Activated CD8-positive, alpha-beta memory T cell treated with anti-CD3 and anti-CD28 coated beads for 36 hours (primary cell): Measurements from ENCODE around the gene SNX15. TPM values are rescaled to one million over a fixed set of nuclear protein-coding genes. Genes with fewer than 3 reads are reported as not detected.
"Not testable (repeated sequence)": the region's sequence is repeated elsewhere in the genome, so short reads cannot be mapped to it uniquely, and the experiment has no call there.

ENCODE experiments used
- CTCF ChIA-PET: fragments of 350-600 bp; sonication (Branson Sonifier 250); formaldehyde crosslinking; loops from one replicate; lab custom pipeline; 2021; ENCODE audit warnings: antibody characterized with exemption; lab: Charles Lee
- POLR2A ChIA-PET: fragments of 350-600 bp; sonication (Branson Sonifier 250); formaldehyde crosslinking; loops from one replicate; lab custom pipeline; 2021; ENCODE audit warnings: antibody characterized with exemption; lab: Charles Lee
- total RNA-seq, 2 experiments: library from RNA; stranded (reverse); gene quantifications; one replicate each; pipeline ENCODE4 v1.2.3, GENCODE V29; 2021

Gene SNX15
- total RNA-seq, 2 experiments from 2014 or later = 13.7 to 15.2 TPM

- ChIA-PET CTCF (interaction anchor here (0.5 to 3.5 kb wide), 37 partner anchors 7 to 281 kb away, joined by 3 to 28 read pairs (median 4); partner anchors contain the start of genes CDC42BPG, FAU, MAJIN and MRPL49), POLR2A (interaction anchor here (1.4 to 2.2 kb wide), 3 partner anchors 70 to 108 kb away, joined by 6 to 7 read pairs (median 6); partner anchors contain the start of genes CDCA5, FAU, MRPL49 and ZFPL1)
Measured at GRCh38 chr11:65013130-65013887, 13.9 kb upstream of the SNX15 start.

- ChIA-PET POLR2A (interaction anchor here (0.6 to 2.2 kb wide), 6 partner anchors 12 to 172 kb away, joined by 3 to 7 read pairs (median 4); partner anchors contain the start of genes CDCA5, FAU, MRPL49 and ZFPL1), CTCF (interaction anchor here (0.7 to 3.5 kb wide), 41 partner anchors 8 to 846 kb away, joined by 3 to 28 read pairs (median 4); partner anchors contain the start of genes FAU, MAJIN, MRPL49 and SAC3D1)
Measured at GRCh38 chr11:65013888-65014725, 13.1 kb upstream of the SNX15 start, which contains the start of gene ARL2. Gene ARL2, plus strand, starts transcription at chr11:65014160. Its CDS starts 48 bp downstream, at chr11:65014208.

GRCh38 chr11:65014726-65015227, 12.5 kb upstream of the SNX15 start:
- ChIA-PET CTCF (interaction anchor here (0.7 to 3.5 kb wide), 32 partner anchors 8 to 845 kb away, joined by 3 to 28 read pairs (median 4); partner anchors contain the start of genes FAU, MAJIN, MRPL49 and SAC3D1), POLR2A (interaction anchor here (0.6 to 2.2 kb wide), 6 partner anchors 12 to 172 kb away, joined by 3 to 7 read pairs (median 4); partner anchors contain the start of genes CDCA5, FAU, MRPL49 and ZFPL1)

GRCh38 chr11:65016705-65017104, 10.5 kb upstream of the SNX15 start:
- ChIA-PET CTCF (no interaction called here), POLR2A (no interaction called here)

GRCh38 chr11:65017937-65018336, 9.3 kb upstream of the SNX15 start:
- CTCF ChIA-PET = interaction anchor here (1.2 kb wide), 1 partner anchor 9 kb away, joined by 3 read pairs; no protein-coding TSS in a partner anchor
- POLR2A ChIA-PET = interaction anchor here (0.5 to 0.8 kb wide), 3 partner anchors 58 to 99 kb away, joined by 3 to 4 read pairs (median 3); partner anchors contain the start of gene CDCA5

GRCh38 chr11:65019824-65020223, 7.4 kb upstream of the SNX15 start:
- ChIA-PET POLR2A (no interaction called here), CTCF (no interaction called here)

GRCh38 chr11:65021003-65021402, 6.2 kb upstream of the SNX15 start:
- ChIA-PET CTCF (interaction anchor here (0.7 kb wide), 1 partner anchor 66 kb away, joined by 3 read pairs; no protein-coding TSS in a partner anchor), POLR2A (no interaction called here)

- ChIA-PET CTCF (no interaction called here), POLR2A (no interaction called here)
Measured at GRCh38 chr11:65021509-65021908, 5.7 kb upstream of the SNX15 start.

- POLR2A ChIA-PET, CTCF ChIA-PET: not testable (repeated sequence)
Measured at GRCh38 chr11:65023502-65023901, 3.7 kb upstream of the SNX15 start.

GRCh38 chr11:65026810-65027209, 429 bp upstream of the SNX15 start:
- CTCF ChIA-PET = interaction anchor here (1.0 to 2.7 kb wide), 6 partner anchors 9 to 180 kb away, joined by 3 to 19 read pairs (median 4); partner anchors contain the start of genes ARL2 and SAC3D1
- POLR2A ChIA-PET = interaction anchor here (0.9 to 1.0 kb wide), 2 partner anchors 12 to 90 kb away, joined by 3 read pairs; partner anchors contain the start of gene ARL2

- POLR2A ChIA-PET = no interaction called here
- CTCF ChIA-PET = interaction anchor here (0.7 kb wide), 1 partner anchor 18 kb away, joined by 3 read pairs; the partner anchor contains the start of gene ARL2
Measured at GRCh38 chr11:65032216-65032615, 5.0 kb downstream of the SNX15 start.

GRCh38 chr11:65034423-65034822, 7.2 kb downstream of the SNX15 start:
- ChIA-PET POLR2A (interaction anchor here (0.5 kb wide), 1 partner anchor 79 kb away, joined by 3 read pairs; no protein-coding TSS in a partner anchor), CTCF (interaction anchor here (1.3 kb wide), 1 partner anchor 20 kb away, joined by 4 read pairs; no protein-coding TSS in a partner anchor)

- ChIA-PET POLR2A (no interaction called here), CTCF (no interaction called here)
Measured at GRCh38 chr11:65035579-65035978, 8.3 kb downstream of the SNX15 start.

- ChIA-PET CTCF (no interaction called here), POLR2A (interaction anchor here (0.8 kb wide), 1 partner anchor 178 kb away, joined by 3 read pairs; no protein-coding TSS in a partner anchor)
Measured at GRCh38 chr11:65036931-65037330, 9.7 kb downstream of the SNX15 start.

- ChIA-PET POLR2A (no interaction called here), CTCF (interaction anchor here (1.0 to 2.3 kb wide), 6 partner anchors 10 to 179 kb away, joined by 3 to 10 read pairs (median 3); partner anchors contain the start of genes ARL2 and SNX15)
Measured at GRCh38 chr11:65040520-65040846, 13.2 kb downstream of the SNX15 start.

GRCh38 chr11:65040847-65041622, 13.8 kb downstream of the SNX15 start, which contains the start of gene SAC3D1:
Gene SAC3D1, plus strand, starts transcription at chr11:65041210. Its CDS starts 83 bp downstream, at chr11:65041293.
- ChIA-PET CTCF (interaction anchor here (0.6 to 2.3 kb wide), 9 partner anchors 9 to 179 kb away, joined by 3 to 10 read pairs (median 3); partner anchors contain the start of genes ARL2, CAPN1, FAU and MRPL49), POLR2A (no interaction called here)

- ChIA-PET CTCF (interaction anchor here (0.7 to 1.2 kb wide), 2 partner anchors 28 to 68 kb away, joined by 3 read pairs; no protein-coding TSS in a partner anchor), POLR2A (no interaction called here)
Measured at GRCh38 chr11:65042891-65043290, 15.7 kb downstream of the SNX15 start.
